HepG2 (cell line): Measurements from ENCODE around the gene HOXA7. TPM values are rescaled to one million over a fixed set of nuclear protein-coding genes. Genes with fewer than 3 reads are reported as not detected.

Source experiments
- ATAC-seq: fragments of 200-7000 bp; cut with Tn5 transposase; 3 replicates; pipeline ENCODE4 v1.9.1; 2020; ENCODE audit warnings: mild to moderate bottlenecking, moderate library complexity
- BruUV-seq: library from RNA; stranded (reverse); fragments of 400-500 nt; replicated peaks from 2 replicates; lab custom pipeline; 2021; lab: Mats Ljungman, UMichigan
- CTCF ChIA-PET: fragments of 300-600 bp; formaldehyde crosslinking; extraction: SDS; loops from one replicate; lab custom pipeline; 2021; ENCODE audit warnings: low total read pairs, inconsistent platforms, low intra/inter-chr PET ratio; lab: Yijun Ruan, JAX
- POLR2A ChIA-PET: fragments of 350-600 bp; sonication (Branson Sonifier 250); formaldehyde crosslinking; loops from one replicate; lab custom pipeline; 2020; ENCODE audit warnings: antibody characterized with exemption, inconsistent platforms; lab: Yijun Ruan, JAX
- DNase-seq: peaks from one replicate; pipeline ENCODE4 v3.0.0-alpha.2; 2015; ENCODE audit warnings: low spot score
- FAIRE-seq: peaks from 3 replicates; lab custom pipeline; 2011; peaks lifted over from hg19 to GRCh38; lab: Jason Lieb, UNC
- H2AFZ ChIP-seq: one replicate; pipeline ENCODE4 v1.6.1; 2011; ENCODE audit warnings: low read length, inconsistent platforms
- H3K27ac ChIP-seq: fragments of 300-600 bp; 3 replicates; pipeline ENCODE4 v1.8.0; 2011; ENCODE audit warnings: mixed run types, mild to moderate bottlenecking, mixed read lengths, low read length, inconsistent platforms; ENCODE audit not compliant: insufficient read depth; ENCODE audit errors: extremely low read length
- H3K27me3 ChIP-seq, 2 experiments: fragments of 200-600 bp in 1 of 2; 2 replicates in 1 of 2; 3 replicates in 1 of 2; pipeline versions ENCODE4 v1.6.0 to v1.8.0; 2011; ENCODE audit warnings: low read length in 2 of 2, mild to moderate bottlenecking in 2 of 2, moderate library complexity in 2 of 2, inconsistent platforms in 1 of 2; ENCODE audit not compliant: insufficient read depth in 2 of 2, control insufficient read depth in 1 of 2
- H3K36me3 ChIP-seq, 2 experiments: fragments of 200-600 bp in 1 of 2; replicated peaks in 1 of 2; 2 replicates in 1 of 2; 3 replicates in 1 of 2; pipeline versions ENCODE4 v1.5.1 to v1.8.0; 2011; ENCODE audit warnings: low read length in 2 of 2, inconsistent platforms in 1 of 2; ENCODE audit not compliant: insufficient read depth in 2 of 2, control insufficient read depth in 1 of 2
- H3K4me1 ChIP-seq: 2 replicates; pipeline ENCODE4 v1.5.1; 2012; ENCODE audit warnings: low read length, inconsistent platforms; ENCODE audit not compliant: insufficient read depth
- H3K4me2 ChIP-seq: 2 replicates; pipeline ENCODE4 v1.6.0; 2011; ENCODE audit warnings: low read depth, low read length, inconsistent platforms
- H3K4me3 ChIP-seq, 3 experiments: fragments of 200-600 bp in 1 of 3; sonication (generic), shearing (Covaris generic) in 1 of 3; replicated peaks in 1 of 3; 2 replicates each; pipeline ENCODE4 v1.5.1; 2011 to 2016; ENCODE audit warnings: low read length in 3 of 3, inconsistent platforms in 2 of 3, low read depth in 2 of 3, mild to moderate bottlenecking in 2 of 3, control low read depth in 1 of 3, mixed read lengths in 1 of 3; ENCODE audit not compliant: insufficient read depth in 1 of 3
- H3K79me2 ChIP-seq: one replicate; pipeline ENCODE4 v1.6.1; 2011; ENCODE audit warnings: low read length, inconsistent platforms; ENCODE audit not compliant: insufficient read depth
- H3K9ac ChIP-seq: 2 replicates; pipeline ENCODE4 v1.6.0; 2011; ENCODE audit warnings: mild to moderate bottlenecking, low read depth, low read length, inconsistent platforms; ENCODE audit not compliant: insufficient read depth
- H3K9me3 ChIP-seq: 2 replicates; pipeline ENCODE4 v1.5.1; 2012; ENCODE audit warnings: mild to moderate bottlenecking, low read length
- H4K20me1 ChIP-seq: 2 replicates; pipeline ENCODE4 v1.6.0; 2011; ENCODE audit warnings: inconsistent platforms, mild to moderate bottlenecking, low read length, moderate library complexity; ENCODE audit not compliant: insufficient read depth
- ELF1 ChIP-seq: sonication (generic); formaldehyde crosslinking; IDR thresholded peaks from 2 replicates; pipeline ENCODE4 v1.4.0; 2020; ENCODE audit warnings: missing genetic modification reagents
- KLF6 ChIP-seq: IDR thresholded peaks from 2 replicates; pipeline ENCODE4 v1.8.0; 2016; ENCODE audit warnings: missing biosample characterization, missing genetic modification reagents
- MIER3 ChIP-seq: IDR thresholded peaks from 2 replicates; pipeline ENCODE4 v1.6.1; 2016; ENCODE audit warnings: missing compliant biosample characterization, borderline replicate concordance
- NRL ChIP-seq: sonication (generic); formaldehyde crosslinking; IDR thresholded peaks from 2 replicates; pipeline ENCODE4 v1.5.0; 2020; ENCODE audit warnings: missing genetic modification reagents, mild to moderate bottlenecking, moderate library complexity, borderline replicate concordance
- ONECUT2 ChIP-seq: sonication (generic); formaldehyde crosslinking; IDR thresholded peaks from 2 replicates; pipeline ENCODE4 v1.4.0; 2020; ENCODE audit warnings: missing genetic modification reagents
- POLR2G ChIP-seq: fragments of 200-400 bp; formaldehyde crosslinking; IDR thresholded peaks from 2 replicates; pipeline ENCODE4 v1.6.1; 2018; ENCODE audit warnings: mild to moderate bottlenecking, low read depth, low read length, moderate library complexity
- RXRA ChIP-seq: sonication (generic); formaldehyde crosslinking; IDR thresholded peaks from 2 replicates; pipeline ENCODE4 v1.5.1; 2020; ENCODE audit warnings: missing genetic modification reagents
- SALL1 ChIP-seq: sonication (generic); formaldehyde crosslinking; IDR thresholded peaks from 2 replicates; pipeline ENCODE4 v1.8.0; 2022; ENCODE audit warnings: mild to moderate bottlenecking, missing genetic modification reagents
- SOX13 ChIP-seq, 3 experiments: fragments of 450-650 bp in 1 of 3; sonication (generic) in 1 of 3; formaldehyde crosslinking in 1 of 3; IDR thresholded peaks in 2 of 3; conservative IDR thresholded peaks in 1 of 3; 2 replicates each; pipeline versions ENCODE4 v1.5.0 to v1.6.1; 2016 to 2020; ENCODE audit warnings: antibody characterized with exemption in 1 of 3, mild to moderate bottlenecking in 1 of 3, missing compliant biosample characterization in 1 of 3, missing genetic modification reagents in 1 of 3, moderate library complexity in 1 of 3
- SP140L ChIP-seq: sonication (generic); formaldehyde crosslinking; IDR thresholded peaks from 2 replicates; pipeline ENCODE4 v1.4.0; 2020; ENCODE audit warnings: missing genetic modification reagents, borderline replicate concordance
- ZFP36L1 ChIP-seq: sonication (generic); formaldehyde crosslinking; IDR thresholded peaks from 2 replicates; pipeline ENCODE4 v1.8.0; 2022; ENCODE audit warnings: mild to moderate bottlenecking, missing genetic modification reagents, moderate library complexity
- ZNF101 ChIP-seq: sonication (generic); formaldehyde crosslinking; IDR thresholded peaks from 2 replicates; pipeline ENCODE4 v1.4.0; 2020; ENCODE audit warnings: mild to moderate bottlenecking, low read depth, missing genetic modification reagents, borderline replicate concordance
- ZNF225 ChIP-seq: sonication (generic); formaldehyde crosslinking; IDR thresholded peaks from 2 replicates; pipeline ENCODE4 v1.4.0; 2020; ENCODE audit warnings: mild to moderate bottlenecking, missing genetic modification reagents
- ZNF263 ChIP-seq: sonication (generic); formaldehyde crosslinking; IDR thresholded peaks from 2 replicates; pipeline ENCODE4 v1.4.0; 2020; ENCODE audit warnings: missing genetic modification reagents
- ZNF44 ChIP-seq: sonication (generic); formaldehyde crosslinking; IDR thresholded peaks from 2 replicates; pipeline ENCODE4 v1.5.1; 2020; ENCODE audit warnings: mild to moderate bottlenecking, missing genetic modification reagents
- ZNF773 ChIP-seq: sonication (generic); formaldehyde crosslinking; IDR thresholded peaks from 2 replicates; pipeline ENCODE4 v1.4.0; 2020; ENCODE audit warnings: missing genetic modification reagents, borderline replicate concordance
- ZNF777 ChIP-seq: sonication (generic); formaldehyde crosslinking; IDR thresholded peaks from 2 replicates; pipeline ENCODE4 v1.4.0; 2020; ENCODE audit warnings: missing genetic modification reagents
- WGBS: methylation state at CpG from one replicate; pipeline ENCODE4 v1.1.6; 2017; ENCODE audit warnings: low lambda C conversion rate; 5-methylcytosine and 5-hydroxymethylcytosine counted together
- in situ Hi-C: cut with HindIII; loops from 2 replicates; pipeline ENCODE4 v1.10.0; 2017; ENCODE audit warnings: low pct_unique_long_range_greater_than_20kb; ENCODE audit not compliant: extremely low pct_ligation_motif_present
- intact Hi-C: fragments of 100-400 bp; cut with micrococcal nuclease; formaldehyde crosslinking; loops from one replicate; pipeline ENCODE4 v1.10.0; 2022; ENCODE audit not compliant: unreplicated experiment
- polyA plus RNA-seq, 8 experiments: library from polyadenylated mRNA; depleted of rRNA in 3 of 8; stranded (reverse) in 7 of 8; unstranded in 1 of 8; fragments of >200 nt; fragmentation: Illumina TruSeq in 4 of 8; extraction: Trizol in 4 of 8; gene quantifications; 2 replicates each; pipeline versions ENCODE4 v1.2.1 to v1.2.3, GENCODE V29; 2011 to 2016; ENCODE audit warnings: low read depth in 4 of 8, missing spikeins in 1 of 8, mixed read lengths in 1 of 8; ENCODE audit not compliant: insufficient read depth in 1 of 8
- total RNA-seq, 5 experiments: library from RNA; depleted of rRNA; stranded (reverse); fragments of >200 nt; fragmentation: Illumina TruSeq; extraction: Trizol; gene quantifications; 2 replicates each; pipeline ENCODE4 v1.2.3, GENCODE V29; 2016; ENCODE audit warnings: low read depth in 1 of 5
- TF ChIP-seq, protein P1 (sequence below): sonication (generic); formaldehyde crosslinking; IDR thresholded peaks from 2 replicates; pipeline ENCODE4 v1.8.1; 2022; ENCODE audit warnings: low read depth, mild to moderate bottlenecking, missing genetic modification reagents
- TF ChIP-seq, protein P2 (sequence below): IDR thresholded peaks from 2 replicates; pipeline ENCODE4 v1.6.1; 2016; ENCODE audit warnings: missing genetic modification reagents, missing compliant biosample characterization
- TF ChIP-seq, protein P3 (sequence below): IDR thresholded peaks from 2 replicates; pipeline ENCODE4 v1.6.1; 2016; ENCODE audit warnings: missing compliant biosample characterization, missing genetic modification reagents, borderline replicate concordance

The HOXA7 gene
- total and polyA plus RNA-seq, 2 of the 13 experiments (the other 11 are each of a cell fraction or from before 2014, with no cell fraction given): 0.05 TPM; not detected in 1

DNA sequence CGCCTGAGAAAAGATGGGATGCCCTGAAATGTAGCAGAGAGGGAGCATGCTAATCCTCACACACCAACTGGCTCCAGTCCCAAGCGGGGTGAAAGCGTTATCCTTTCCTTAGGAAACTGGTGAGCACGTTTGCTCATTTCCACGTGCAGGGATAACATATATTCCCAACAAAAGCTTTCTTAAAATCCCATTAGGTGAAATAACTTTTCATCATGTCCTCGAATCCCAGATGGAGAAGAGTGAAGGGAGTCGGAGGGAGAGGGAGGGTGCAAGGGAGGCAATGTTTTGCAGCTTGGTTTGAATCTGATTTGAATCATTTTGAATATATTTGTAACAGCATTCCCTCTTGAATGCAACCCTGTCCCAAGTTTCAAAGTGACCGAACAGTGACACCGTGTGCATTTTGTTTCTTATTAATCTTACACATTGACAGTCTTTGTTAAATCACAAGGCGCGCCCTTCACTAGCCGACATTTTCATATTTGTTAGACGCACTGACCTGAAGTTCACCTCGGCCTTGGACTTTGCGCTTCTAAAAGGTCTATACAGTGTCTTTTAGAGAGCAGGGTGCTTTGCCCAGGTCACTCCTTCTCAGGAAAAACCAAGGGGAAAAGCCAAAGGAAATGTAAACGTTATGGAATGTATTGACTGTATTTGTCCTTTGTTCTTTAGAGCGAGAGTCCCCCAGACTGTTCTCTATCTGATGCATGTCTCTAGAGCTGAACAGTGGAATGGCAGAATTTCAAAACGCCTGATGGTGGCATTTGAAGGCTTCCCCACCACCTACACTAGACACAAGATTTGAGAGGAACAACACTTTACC is 22.9 kb downstream of the HOXA7 start:
- Histone ChIP-seq H3K4me1 (peaks cover 74% of the 10 kb centered on the region), H3K9ac (peak overlapping the region; percentile 34), H3K36me3 (no peaks in the 10 kb centered on the region), H3K4me3 (peak overlapping the region; percentile 13 to 24 (median 22); a peak in 2 of 6 replicates), H3K4me2 (peak overlapping the region; percentile 76), H3K9me3 (no peaks in the 10 kb centered on the region), H3K27me3 (no peaks in the 10 kb centered on the region), H2AFZ (no peak overlapping the region), H3K27ac (peak overlapping the region; percentile 67), H4K20me1 (no peaks in the 10 kb centered on the region), H3K79me2 (no peaks in the 10 kb centered on the region)
- DNase-seq (peak; percentile 94), ATAC-seq (peak; percentile 54), FAIRE-seq (peak; percentile 81)
- intact Hi-C loops: loop anchor here (5.0 kb wide), 1 partner anchor 166 kb away; no protein-coding TSS in a partner anchor
- in situ Hi-C loops: no loop called here
- no TSS peak for BruUV-seq
- ChIA-PET POLR2A (interaction anchor here (0.8 to 5.0 kb wide), 6 partner anchors 8 to 934 kb away, joined by 3 to 118 read pairs (median 4); partner anchors contain the start of gene SKAP2), CTCF (interaction anchor here (0.8 kb wide), 1 partner anchor 280 kb away, joined by 4 read pairs; no protein-coding TSS in a partner anchor)
- WGBS: 20% methylated on average over 18 of the region's 18 CpGs
- TF ChIP-seq SP140L (no peak), KLF6 (CRISPR knock-in tag) (no peak), ZNF773 (CRISPR knock-in tag) (no peak), ZNF101 (no peak), ELF1 (CRISPR knock-in tag) (no peak), ZNF44 (CRISPR knock-in tag) (no peak), ZFP36L1 (CRISPR knock-in tag) (no peak), RXRA (CRISPR knock-in tag) (peak; percentile 93; the same call in 1 of the 2 replicates), NRL (CRISPR knock-in tag) (no peak), ZNF263 (CRISPR knock-in tag) (no peak), MIER3 (peak; percentile 73; the same call in 1 of the 2 replicates), ZNF777 (CRISPR knock-in tag) (no peak), POLR2G (no peak), SOX13 (IDR thresholded peaks at IDR 0.05) (peak; percentile 57; the same call in 1 of the 2 replicates), SOX13 (CRISPR knock-in tag; conservative IDR thresholded peaks at IDR 0.05 in 1 of 2, IDR thresholded peaks at IDR 0.05 in 1 of 2) (peak in 1 of 2 experiments; percentile 87; a peak in 2 of 4 replicates), SALL1 (peak; percentile 81), ZNF225 (no peak), ONECUT2 (CRISPR knock-in tag) (peak; percentile 56)
- TF ChIP-seq, protein P1, sequence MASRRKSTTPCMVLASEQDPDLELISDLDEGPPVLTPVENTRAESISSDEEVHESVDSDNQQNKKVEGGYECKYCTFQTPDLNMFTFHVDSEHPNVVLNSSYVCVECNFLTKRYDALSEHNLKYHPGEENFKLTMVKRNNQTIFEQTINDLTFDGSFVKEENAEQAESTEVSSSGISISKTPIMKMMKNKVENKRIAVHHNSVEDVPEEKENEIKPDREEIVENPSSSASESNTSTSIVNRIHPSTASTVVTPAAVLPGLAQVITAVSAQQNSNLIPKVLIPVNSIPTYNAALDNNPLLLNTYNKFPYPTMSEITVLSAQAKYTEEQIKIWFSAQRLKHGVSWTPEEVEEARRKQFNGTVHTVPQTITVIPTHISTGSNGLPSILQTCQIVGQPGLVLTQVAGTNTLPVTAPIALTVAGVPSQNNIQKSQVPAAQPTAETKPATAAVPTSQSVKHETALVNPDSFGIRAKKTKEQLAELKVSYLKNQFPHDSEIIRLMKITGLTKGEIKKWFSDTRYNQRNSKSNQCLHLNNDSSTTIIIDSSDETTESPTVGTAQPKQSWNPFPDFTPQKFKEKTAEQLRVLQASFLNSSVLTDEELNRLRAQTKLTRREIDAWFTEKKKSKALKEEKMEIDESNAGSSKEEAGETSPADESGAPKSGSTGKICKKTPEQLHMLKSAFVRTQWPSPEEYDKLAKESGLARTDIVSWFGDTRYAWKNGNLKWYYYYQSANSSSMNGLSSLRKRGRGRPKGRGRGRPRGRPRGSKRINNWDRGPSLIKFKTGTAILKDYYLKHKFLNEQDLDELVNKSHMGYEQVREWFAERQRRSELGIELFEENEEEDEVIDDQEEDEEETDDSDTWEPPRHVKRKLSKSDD (CRISPR knock-in tag): no peak
- TF ChIP-seq, protein P2, sequence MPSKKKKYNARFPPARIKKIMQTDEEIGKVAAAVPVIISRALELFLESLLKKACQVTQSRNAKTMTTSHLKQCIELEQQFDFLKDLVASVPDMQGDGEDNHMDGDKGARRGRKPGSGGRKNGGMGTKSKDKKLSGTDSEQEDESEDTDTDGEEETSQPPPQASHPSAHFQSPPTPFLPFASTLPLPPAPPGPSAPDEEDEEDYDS (CRISPR knock-in tag): no peak
- TF ChIP-seq, protein P3, sequence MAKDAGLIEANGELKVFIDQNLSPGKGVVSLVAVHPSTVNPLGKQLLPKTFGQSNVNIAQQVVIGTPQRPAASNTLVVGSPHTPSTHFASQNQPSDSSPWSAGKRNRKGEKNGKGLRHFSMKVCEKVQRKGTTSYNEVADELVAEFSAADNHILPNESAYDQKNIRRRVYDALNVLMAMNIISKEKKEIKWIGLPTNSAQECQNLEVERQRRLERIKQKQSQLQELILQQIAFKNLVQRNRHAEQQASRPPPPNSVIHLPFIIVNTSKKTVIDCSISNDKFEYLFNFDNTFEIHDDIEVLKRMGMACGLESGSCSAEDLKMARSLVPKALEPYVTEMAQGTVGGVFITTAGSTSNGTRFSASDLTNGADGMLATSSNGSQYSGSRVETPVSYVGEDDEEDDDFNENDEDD (CRISPR knock-in tag): no peak
